Loucy (cell line): Measurements from ENCODE around the gene WDR64.

Experiments used
- EZH2phosphoT487 ChIP-seq: fragments of 200-600 bp; IDR thresholded peaks from 2 replicates; pipeline ENCODE4 v1.6.1; 2018; ENCODE audit warnings: antibody characterized with exemption, mild to moderate bottlenecking, moderate library complexity, borderline replicate concordance
- TF ChIP-seq, protein P1 (sequence below): fragments of 200-600 bp; sonication (generic); conservative IDR thresholded peaks from 2 replicates; pipeline ENCODE4 v1.5.1; 2014; ENCODE audit warnings: mild to moderate bottlenecking, antibody characterized with exemption, low read length

DNA sequence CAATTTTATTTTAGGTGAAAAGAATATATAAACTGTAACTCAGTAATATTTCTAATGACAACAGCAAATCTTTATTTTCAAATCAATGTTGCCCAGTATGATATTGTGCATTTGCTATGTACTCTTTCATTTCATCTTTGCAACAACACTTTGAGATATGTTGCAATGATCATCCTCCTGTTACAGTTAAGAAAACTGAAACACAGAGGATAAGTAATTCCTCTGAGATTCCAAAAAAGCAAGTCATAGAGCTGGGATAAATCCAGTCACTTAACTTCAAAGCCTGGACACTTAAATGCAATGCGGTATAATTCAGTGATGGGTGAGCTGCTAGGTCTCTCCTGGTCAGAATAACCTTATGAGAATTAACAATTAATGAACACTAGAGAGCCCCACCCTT is 147.3 kb downstream of the WDR64 start:
- TF ChIP-seq, protein P1, sequence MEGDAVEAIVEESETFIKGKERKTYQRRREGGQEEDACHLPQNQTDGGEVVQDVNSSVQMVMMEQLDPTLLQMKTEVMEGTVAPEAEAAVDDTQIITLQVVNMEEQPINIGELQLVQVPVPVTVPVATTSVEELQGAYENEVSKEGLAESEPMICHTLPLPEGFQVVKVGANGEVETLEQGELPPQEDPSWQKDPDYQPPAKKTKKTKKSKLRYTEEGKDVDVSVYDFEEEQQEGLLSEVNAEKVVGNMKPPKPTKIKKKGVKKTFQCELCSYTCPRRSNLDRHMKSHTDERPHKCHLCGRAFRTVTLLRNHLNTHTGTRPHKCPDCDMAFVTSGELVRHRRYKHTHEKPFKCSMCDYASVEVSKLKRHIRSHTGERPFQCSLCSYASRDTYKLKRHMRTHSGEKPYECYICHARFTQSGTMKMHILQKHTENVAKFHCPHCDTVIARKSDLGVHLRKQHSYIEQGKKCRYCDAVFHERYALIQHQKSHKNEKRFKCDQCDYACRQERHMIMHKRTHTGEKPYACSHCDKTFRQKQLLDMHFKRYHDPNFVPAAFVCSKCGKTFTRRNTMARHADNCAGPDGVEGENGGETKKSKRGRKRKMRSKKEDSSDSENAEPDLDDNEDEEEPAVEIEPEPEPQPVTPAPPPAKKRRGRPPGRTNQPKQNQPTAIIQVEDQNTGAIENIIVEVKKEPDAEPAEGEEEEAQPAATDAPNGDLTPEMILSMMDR = no peak
- TF ChIP-seq EZH2phosphoT487 = no peak
